Central memory CD4-positive, alpha-beta T cell (primary cell): ENCODE measurements around the gene CTCFL.

ENCODE experiments used
- DNase-seq: peaks from one replicate; pipeline ENCODE4 v3.0.0; 2022

The CTCFL gene

GRCh38 chr20:57559658-57560553 lies 35.0 kb upstream of the CTCFL start:
- DNase-seq, result no peak

- DNase-seq, result no peak
Observed at GRCh38 chr20:57559289-57559634, 34.3 kb upstream of the CTCFL start.

DNA sequence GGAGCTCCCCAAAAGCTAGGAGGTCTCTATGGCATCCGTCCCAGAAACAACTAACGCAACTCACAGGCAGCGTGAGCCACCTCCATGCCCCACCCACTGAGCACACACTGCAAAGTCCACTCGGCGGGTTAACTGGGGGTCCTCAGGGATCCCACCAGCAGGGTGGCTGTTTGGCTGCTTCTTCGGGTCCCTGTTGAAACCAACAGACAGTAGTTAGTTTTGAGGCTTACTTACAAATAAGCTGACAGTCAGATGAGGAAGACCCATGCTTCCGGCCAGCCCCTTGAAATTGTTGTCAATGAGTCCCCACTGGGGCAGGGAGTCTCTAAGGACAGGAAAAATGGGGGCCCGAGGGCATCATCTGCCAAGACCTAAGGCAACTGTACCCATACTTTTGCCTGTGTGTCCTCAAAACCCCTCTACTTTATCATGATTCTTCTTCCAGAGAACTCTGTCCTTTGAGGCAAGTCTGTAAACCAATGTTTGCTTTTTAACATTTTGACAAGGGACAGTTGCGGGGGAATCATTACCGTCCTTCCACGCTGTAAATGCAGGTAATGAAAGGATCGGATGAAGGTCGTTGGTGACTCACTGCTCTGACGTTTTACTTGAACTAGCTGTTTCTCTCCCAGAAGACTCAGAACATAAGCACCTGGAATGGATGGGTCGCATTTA lies 33.8 kb upstream of the CTCFL start:
- no peak for DNase-seq

- no peak for DNase-seq
Observed at GRCh38 chr20:57557926-57558613, 33.1 kb upstream of the CTCFL start.

DNA sequence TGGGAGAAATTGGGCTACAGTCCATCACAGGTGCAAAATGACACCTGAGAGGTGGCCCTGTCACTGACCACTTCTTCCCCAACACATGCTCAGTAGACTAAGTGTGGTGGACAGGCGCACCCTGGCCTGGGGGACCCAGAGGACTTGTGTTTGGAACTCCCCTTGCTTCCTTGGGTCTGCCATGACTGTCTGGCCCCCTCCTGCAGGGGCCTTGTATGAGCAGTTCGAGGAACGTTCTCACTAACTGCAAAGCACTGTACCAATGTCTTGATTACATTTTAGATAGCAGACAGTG lies 32.0 kb upstream of the CTCFL start:
- no peak for DNase-seq

- DNase-seq, result no peak
Observed at GRCh38 chr20:57555457-57556184, 30.7 kb upstream of the CTCFL start.

DNA sequence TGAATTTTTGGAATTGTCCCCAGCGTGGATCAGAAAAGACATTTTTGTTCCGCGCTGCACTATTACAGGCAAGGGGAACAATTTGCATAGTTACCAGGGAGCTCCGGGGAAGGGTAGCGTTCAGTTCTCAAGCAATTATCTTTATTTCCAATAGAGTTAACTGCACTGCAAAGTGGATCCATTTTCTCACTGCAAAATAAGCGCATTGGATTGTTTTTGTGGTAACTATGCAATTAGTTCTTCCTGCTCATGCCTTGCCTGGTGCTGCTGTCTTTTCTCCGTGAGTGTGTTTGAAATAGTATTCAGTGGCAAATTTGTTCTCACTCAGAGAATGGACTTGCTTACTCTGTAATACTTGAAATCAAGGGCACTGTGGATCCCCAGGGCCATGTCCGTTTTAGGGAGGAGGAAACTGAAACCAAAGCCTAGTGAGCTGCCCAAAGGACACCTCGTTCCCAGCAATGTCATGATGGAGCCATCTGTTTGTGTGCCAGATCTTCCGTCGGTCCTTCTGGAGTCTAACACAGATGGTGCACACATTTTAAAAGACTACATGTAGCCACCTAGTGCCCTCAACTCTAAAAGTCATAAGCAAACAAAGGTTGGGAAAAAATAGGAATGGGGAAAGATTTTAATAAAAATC lies 28.6 kb upstream of the CTCFL start:
- DNase-seq, result no peak

GRCh38 chr20:57552471-57552870 lies 27.5 kb upstream of the CTCFL start:
- no peak for DNase-seq

DNA sequence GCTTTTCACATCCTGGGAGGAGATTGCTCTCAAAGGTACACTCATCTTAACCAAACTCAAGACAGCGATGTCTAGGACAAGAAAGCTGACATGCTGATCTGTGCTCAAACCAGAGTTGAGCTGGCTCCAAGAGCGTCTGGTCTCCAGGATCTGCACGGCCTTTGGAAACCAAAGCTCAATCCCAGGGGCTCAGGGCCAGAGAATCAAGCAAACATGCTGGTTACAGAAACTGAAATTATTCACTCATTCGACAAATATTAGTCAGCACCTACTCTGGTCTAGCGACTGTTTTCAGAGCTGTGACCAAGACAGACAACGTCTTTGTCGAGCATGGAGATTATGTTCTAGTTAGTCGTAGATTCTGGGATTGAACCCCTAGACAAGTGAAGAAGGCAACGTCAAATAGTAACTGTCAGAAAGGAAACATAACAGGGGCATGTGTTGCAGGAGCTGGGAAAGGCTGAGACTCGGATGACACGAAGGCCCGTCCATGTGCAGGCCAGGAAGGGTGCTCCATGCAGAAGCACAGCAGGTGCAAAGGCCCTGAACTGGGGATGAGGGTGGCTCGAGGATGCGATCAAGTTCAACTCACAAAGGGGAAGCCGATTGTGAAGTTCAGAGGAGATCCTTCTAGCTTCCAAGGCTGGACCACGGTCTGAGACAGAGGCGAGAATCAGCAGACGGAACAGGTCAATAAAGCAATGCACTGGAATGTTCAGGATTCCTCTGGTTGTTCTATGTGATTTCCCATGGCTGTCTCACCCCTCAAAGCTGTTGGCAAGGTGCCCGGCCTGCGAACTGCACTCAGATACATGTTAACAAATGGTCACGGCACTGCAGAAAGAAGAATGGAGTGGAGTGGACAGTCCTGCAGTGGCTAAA lies 23.5 kb upstream of the CTCFL start:
- no peak for DNase-seq

DNA sequence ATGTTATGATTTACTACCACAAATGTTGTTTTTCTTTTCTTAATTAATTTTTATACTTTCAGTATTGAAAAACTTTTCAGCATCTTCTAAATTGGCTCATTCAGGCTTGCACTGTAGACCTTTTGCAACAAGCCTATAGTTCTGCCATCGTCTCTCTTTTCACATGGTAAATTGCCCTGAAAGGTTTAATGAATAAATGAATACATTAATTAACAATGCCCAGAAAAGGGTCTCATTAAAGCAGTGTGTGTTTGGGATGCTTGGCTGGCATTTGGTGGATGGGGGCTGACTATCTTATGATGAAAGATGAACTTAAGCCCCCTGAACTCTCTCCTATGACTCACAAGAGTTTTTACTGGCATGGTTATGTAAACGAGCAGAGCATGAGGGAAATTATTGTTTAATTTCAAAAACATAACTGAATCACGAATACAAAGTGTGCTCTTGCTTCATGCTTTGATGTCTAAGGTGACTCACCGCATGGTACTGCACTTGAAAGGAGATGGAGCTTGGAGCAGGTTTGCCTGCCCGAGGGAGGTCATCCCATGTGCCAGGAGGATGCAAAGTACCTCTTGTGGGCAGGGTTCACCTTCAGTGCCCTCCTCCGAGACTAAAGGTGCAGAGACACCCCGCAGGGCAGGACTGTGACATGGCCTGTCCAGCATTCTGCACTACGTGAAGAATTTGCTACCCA lies 22.2 kb upstream of the CTCFL start:
- no peak for DNase-seq

DNA sequence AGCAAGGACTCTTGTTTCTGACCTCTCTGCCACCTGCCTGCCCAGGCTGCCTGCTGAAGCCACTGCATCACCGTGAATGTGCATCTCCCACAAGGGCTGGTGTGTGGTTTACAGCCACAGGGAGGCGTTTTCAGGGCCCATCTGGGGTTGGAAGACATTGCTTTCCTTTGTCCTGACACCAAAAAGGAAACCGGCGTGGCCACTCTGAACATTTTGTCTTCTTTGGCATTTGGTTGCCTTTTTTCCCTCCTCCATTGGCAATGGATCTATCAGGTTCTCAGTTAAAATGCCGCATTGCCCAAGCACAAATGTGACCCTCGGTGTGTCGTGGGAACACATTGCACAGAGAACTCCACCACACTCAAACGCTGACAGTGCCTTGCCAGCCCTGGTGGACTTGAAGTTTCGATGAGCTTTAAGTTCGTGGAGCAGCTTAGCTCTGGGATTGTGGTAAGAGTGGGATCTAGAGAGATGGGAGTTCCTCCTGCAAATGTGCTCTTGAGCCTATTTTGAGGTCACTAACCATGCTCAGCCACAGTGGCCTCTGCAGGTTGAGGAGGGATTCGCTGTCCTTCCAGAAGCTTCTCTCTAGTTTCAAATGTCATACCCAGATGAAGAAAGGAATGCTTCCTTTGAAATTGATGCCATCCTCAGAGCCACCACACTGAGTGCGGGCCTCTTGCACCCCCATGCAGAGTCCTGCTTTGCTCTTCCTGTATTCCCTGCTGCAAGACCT lies 21.2 kb upstream of the CTCFL start:
- DNase-seq, result no peak

DNA sequence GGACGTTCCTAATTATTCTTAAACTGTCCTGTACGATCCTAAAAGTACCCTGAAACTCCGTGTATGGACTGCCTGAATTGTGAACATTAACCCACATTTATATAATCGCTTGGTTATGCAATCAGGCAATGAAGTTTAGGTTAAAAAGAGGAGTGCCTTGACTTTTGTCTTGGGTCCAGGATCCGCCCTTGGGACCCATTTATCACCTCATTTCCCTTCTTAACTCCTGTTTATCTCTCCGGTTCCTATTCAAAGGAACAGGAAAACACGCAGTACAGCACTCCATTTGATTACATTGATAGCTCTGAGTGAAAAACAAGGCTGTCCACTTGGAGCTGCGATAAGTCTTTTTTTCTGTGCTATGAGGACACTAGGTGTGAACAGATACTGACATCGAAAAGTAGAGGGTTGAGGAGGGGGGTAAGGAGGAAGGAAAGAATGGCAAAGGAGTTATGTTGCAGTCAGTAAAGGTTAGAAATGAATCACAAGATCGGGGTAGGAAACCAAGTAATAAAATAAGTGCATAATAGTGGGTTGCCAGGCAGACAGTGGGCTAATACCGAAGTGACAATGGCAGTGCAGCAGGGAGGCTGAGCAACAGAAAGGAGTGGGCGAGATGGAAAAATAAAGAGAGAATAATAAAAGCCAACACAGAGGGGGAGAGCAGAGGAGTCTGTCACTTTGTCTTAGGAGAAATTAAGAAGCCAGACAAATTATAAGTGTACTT lies 20.1 kb upstream of the CTCFL start:
- no peak for DNase-seq

GRCh38 chr20:57543754-57544153 lies 18.8 kb upstream of the CTCFL start:
- DNase-seq, result no peak

DNA sequence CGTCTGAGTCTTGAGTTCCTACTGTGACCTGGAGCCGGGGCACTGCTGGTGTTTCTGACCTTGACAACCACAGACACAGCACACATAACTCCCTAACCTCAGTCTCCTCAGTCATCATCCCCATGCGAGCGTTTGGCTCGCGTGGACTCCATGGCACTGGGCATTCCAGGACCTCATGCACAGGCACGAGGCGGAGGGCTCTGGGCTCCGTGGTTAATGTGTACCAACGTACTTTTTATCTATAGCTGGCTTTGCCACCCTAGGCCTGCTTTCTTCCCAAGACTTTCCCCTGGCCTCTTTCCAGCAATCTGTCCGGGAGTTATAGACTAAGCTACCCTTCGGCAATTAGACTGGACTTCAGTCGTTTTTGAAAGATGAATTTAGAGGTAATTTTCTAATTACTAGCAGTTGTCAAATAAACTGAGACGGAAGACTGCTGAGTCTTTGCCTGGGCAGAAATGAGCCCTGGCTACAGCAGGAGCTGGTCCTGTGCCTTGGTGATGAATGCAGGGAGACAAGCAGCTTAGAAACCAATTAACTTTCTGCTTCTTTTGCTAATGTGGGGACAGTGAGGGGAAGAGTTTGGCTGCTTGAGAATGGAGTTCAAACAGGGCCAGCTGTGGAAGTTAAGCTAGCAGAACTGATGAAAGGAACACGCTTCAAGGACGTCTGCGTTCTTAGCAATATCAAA lies 16.1 kb upstream of the CTCFL start:
- DNase-seq, result no peak

DNA sequence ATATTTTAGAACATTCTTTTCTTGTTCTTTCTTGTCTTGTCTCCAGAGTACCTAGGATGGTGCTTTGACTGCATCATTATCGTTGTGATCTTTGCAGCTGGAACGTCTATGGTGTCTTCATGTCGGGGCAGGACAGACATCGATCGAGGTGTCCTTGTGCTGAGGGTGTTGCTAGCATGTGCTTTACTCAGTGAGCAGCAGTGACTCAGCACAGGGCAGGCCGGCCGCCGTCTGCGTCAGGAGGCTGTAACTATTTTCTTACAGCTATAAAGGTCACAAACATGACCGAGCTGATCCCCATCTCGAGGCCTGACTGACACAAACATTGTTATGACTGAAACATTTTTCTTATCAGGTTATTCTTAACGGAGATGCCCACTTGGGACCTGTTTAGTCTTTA lies 14.9 kb upstream of the CTCFL start:
- no peak for DNase-seq

GRCh38 chr20:57537822-57538221 lies 12.9 kb upstream of the CTCFL start:
- DNase-seq, result no peak

DNA sequence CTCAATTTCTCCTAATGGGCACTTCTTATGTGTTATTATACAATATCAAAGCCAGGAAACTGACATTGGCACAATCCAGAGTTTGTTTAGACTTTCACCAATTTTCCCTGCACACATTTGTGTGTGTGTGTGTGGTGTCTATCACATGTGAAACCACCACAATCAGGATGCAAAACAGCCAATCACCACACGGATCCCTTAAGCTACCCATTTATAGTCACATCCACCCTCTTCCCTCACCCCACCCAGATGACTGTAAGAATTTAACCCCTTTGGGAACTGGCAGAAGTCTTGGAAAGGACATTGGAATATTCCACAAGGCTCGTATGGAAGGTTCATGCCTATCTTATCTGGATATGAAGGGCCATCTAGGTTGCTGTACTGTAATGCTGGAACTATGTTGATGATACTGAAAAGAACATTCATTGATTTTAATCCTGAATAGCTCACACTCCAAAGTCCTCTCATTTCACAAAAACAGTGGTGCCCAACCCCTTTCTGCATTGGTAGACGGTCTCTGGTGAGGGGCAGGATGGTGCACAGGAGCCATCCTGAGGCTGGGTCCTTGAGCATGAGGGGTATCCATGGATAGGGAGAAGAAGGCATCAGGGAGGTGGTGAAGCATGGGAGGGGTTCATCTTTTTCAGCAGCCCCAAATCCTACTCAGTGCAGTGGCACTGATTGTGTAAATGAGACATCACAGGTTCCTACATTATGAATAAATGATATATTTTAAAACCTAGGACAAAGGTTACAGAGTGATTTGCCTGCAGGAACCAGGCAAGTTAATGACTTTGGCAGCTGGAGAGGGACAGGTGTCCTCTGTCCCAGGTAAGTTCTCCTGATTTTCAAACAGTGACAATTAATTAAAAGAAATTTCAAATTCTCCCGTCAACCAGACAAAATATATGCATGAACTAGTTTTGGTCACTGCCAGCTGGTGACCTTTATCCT lies 12.1 kb upstream of the CTCFL start:
- DNase-seq, result no peak
